Measurements from ENCODE around the gene DLG5.

The DLG5 gene

GRCh38 chr10:77932016-77932715 lies 5.6 kb upstream of the DLG5 start:
- TF ChIP-seq CTCF (conservative IDR thresholded peaks at IDR 0.05) = no peak
- H3K27ac ChIP-seq = no peak overlapping the region

- H3K27ac ChIP-seq = peak overlapping the region; percentile 80
- no peak for TF ChIP-seq CTCF (conservative IDR thresholded peaks at IDR 0.05)
These were observed 1.1 kb upstream of the DLG5 start for GRCh38 chr10:77927402-77928246.

- peak; percentile 23; the same call in 1 of the 2 replicates for TF ChIP-seq CTCF (conservative IDR thresholded peaks at IDR 0.05)
These were observed 575 bp downstream of the DLG5 start for GRCh38 chr10:77925795-77926565.

GRCh38 chr10:77925410-77925794 lies 1.2 kb downstream of the DLG5 start:
- TF ChIP-seq CTCF (conservative IDR thresholded peaks at IDR 0.05) = no peak
- peak overlapping the region; percentile 80 for H3K27ac ChIP-seq

More at GRCh38 chr10:77925795-77926565, 575 bp downstream of the DLG5 start:
- peak overlapping the region; percentile 80 for H3K27ac ChIP-seq

DNA sequence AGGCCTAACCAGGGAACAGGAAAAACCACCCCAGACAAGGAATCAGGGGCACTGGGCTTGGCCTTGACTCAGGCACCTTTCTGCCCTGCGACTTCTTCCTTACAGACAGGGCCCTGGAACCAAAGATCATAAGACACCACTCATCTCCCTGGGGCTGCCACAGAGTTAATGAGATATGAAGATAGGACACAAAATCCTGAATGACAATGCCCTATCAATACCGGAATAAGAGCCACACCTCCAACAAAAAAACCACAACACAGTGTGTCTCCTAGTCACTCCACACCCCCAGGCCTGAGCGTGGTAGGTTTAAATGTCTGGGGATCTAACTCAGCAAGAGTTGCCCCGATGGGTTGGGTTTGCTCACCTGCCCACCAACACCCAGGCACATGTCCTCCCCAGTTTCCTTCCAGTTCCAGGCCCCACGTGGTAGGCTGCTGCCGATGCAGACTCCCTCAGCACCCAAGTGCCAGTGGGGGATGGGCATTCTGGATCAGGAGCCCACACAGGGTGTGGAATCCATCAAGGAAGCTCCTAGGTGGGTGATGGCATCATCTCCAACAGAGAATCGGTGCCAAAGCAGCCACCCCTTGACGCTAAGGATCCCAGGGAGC lies 3.9 kb downstream of the DLG5 start:
- no peak overlapping the region for H3K27ac ChIP-seq
- no peak for TF ChIP-seq CTCF (conservative IDR thresholded peaks at IDR 0.05)

DNA sequence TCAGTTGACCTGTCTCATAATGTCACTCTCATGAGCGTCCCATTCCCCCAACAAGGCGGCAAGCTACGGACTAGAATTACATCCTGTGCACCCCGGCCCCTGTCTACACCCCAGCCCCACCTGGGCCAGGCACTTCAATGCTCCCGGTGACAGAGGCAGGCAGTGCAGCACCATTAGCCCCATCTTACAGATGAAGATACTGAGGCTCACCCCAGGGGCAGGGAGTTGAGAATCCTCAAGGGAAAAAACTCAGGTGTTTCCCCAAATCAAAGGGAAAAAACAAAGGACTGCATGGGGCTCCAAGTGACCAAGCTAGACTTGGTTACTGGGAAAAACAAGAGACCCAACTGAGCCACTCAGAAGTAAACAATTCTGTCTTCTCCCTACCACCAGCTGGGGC lies 4.5 kb downstream of the DLG5 start:
- no peak for TF ChIP-seq CTCF (conservative IDR thresholded peaks at IDR 0.05)
- H3K27ac ChIP-seq = no peak overlapping the region
